ENCODE measurements around the gene C16orf87. TPM values are rescaled to one million over a fixed set of nuclear protein-coding genes. Genes with fewer than 3 reads are reported as not detected.
A peak's percentile ranks its signal among the peaks of the same experiment; 100 is the strongest.

C16orf87 gene
- total RNA-seq, 2 experiments from 2014 or later = 7.5 to 8.4 TPM

GRCh38 chr16:46839986-46840443 lies 9.0 kb upstream of the C16orf87 start:
- DNase-seq (no peak), ATAC-seq (no peak)
- H3K36me3 Mint-ChIP-seq (ENCODE audit: low read depth) = peaks cover 2% of the 10 kb centered on the region
- POLR2A ChIA-PET = interaction anchor here (0.9 kb wide), 1 partner anchor 10 kb away, joined by 4 read pairs; no protein-coding TSS in a partner anchor
- H3K27ac Mint-ChIP-seq = no peak overlapping the region
- H3K4me1 Mint-ChIP-seq (ENCODE audit: low read depth) = peaks cover 4% of the 10 kb centered on the region
- no peak overlapping the region for H3K4me3 Mint-ChIP-seq
- CTCF ChIA-PET = interaction anchor here (1.1 to 1.6 kb wide), 2 partner anchors 14 to 37 kb away, joined by 3 to 4 read pairs; no protein-coding TSS in a partner anchor
- no peaks in the 10 kb centered on the region for H3K9me3 Mint-ChIP-seq (ENCODE audit: insufficient read depth)
- peaks cover 5% of the 10 kb centered on the region for H3K27me3 Mint-ChIP-seq (ENCODE audit: low read depth)

- no peaks in the 10 kb centered on the region for H3K9me3 Mint-ChIP-seq (ENCODE audit: insufficient read depth)
- CTCF ChIA-PET = no interaction called here
- DNase-seq (no peak), ATAC-seq (peak; percentile 27)
- peaks cover 4% of the 10 kb centered on the region for H3K4me1 Mint-ChIP-seq (ENCODE audit: low read depth)
- H3K27me3 Mint-ChIP-seq (ENCODE audit: low read depth) = peaks cover 14% of the 10 kb centered on the region
- no peaks in the 10 kb centered on the region for H3K36me3 Mint-ChIP-seq (ENCODE audit: low read depth)
- no peak overlapping the region for H3K27ac Mint-ChIP-seq
- H3K4me3 Mint-ChIP-seq = no peak overlapping the region
- POLR2A ChIA-PET = no interaction called here
Measured at GRCh38 chr16:46836534-46837530, 5.9 kb upstream of the C16orf87 start.

- peaks cover 14% of the 10 kb centered on the region for H3K27me3 Mint-ChIP-seq (ENCODE audit: low read depth)
- peaks cover 20% of the 10 kb centered on the region for H3K4me1 Mint-ChIP-seq (ENCODE audit: low read depth)
- no peaks in the 10 kb centered on the region for H3K9me3 Mint-ChIP-seq (ENCODE audit: insufficient read depth)
- ChIA-PET POLR2A (no interaction called here), CTCF (interaction anchor here (1.7 kb wide), 1 partner anchor 20 kb away, joined by 6 read pairs; no protein-coding TSS in a partner anchor)
- DNase-seq (no peak), ATAC-seq (no peak)
- no peak overlapping the region for H3K27ac Mint-ChIP-seq
- no peak overlapping the region for H3K4me3 Mint-ChIP-seq
- H3K36me3 Mint-ChIP-seq (ENCODE audit: low read depth) = peaks cover 7% of the 10 kb centered on the region
Measured at GRCh38 chr16:46833460-46833800, 2.5 kb upstream of the C16orf87 start.

GRCh38 chr16:46832757-46833459 lies 1.9 kb upstream of the C16orf87 start:
- CTCF ChIA-PET = interaction anchor here (0.7 to 1.7 kb wide), 4 partner anchors 21 to 159 kb away, joined by 3 to 6 read pairs (median 4); no protein-coding TSS in a partner anchor

GRCh38 chr16:46830417-46830901 lies 521 bp downstream of the C16orf87 start:
- ChIA-PET CTCF (interaction anchor here (1.0 to 1.2 kb wide), 2 partner anchors 11 to 157 kb away, joined by 3 to 4 read pairs; no protein-coding TSS in a partner anchor), POLR2A (no interaction called here)
- H3K27me3 Mint-ChIP-seq (ENCODE audit: low read depth) = peaks cover 13% of the 10 kb centered on the region
- H3K27ac Mint-ChIP-seq = peak overlapping the region; percentile 98
- H3K36me3 Mint-ChIP-seq (ENCODE audit: low read depth) = peaks cover 7% of the 10 kb centered on the region
- DNase-seq (peak; percentile 52), ATAC-seq (peak; percentile 42)
- H3K4me3 Mint-ChIP-seq = peak overlapping the region; percentile 98
- peaks cover 32% of the 10 kb centered on the region for H3K4me1 Mint-ChIP-seq (ENCODE audit: low read depth)
- H3K9me3 Mint-ChIP-seq (ENCODE audit: insufficient read depth) = no peaks in the 10 kb centered on the region

More at GRCh38 chr16:46832757-46833459, 1.9 kb upstream of the C16orf87 start:
- no peaks in the 10 kb centered on the region for H3K9me3 Mint-ChIP-seq (ENCODE audit: insufficient read depth)
- H3K4me3 Mint-ChIP-seq = no peak overlapping the region
- POLR2A ChIA-PET = no interaction called here
- ATAC-seq = no peak
- H3K27ac Mint-ChIP-seq = no peak overlapping the region
- H3K36me3 Mint-ChIP-seq (ENCODE audit: low read depth) = peaks cover 7% of the 10 kb centered on the region
- peaks cover 14% of the 10 kb centered on the region for H3K27me3 Mint-ChIP-seq (ENCODE audit: low read depth)
- no peak for DNase-seq
- peaks cover 25% of the 10 kb centered on the region for H3K4me1 Mint-ChIP-seq (ENCODE audit: low read depth)

GRCh38 chr16:46828943-46829342 lies 2.0 kb downstream of the C16orf87 start:
- ChIA-PET POLR2A (interaction anchor here (1.1 to 1.7 kb wide), 4 partner anchors 134 to 144 kb away, joined by 3 to 5 read pairs (median 4); partner anchors contain the start of gene ORC6), CTCF (interaction anchor here (1.0 to 2.0 kb wide), 5 partner anchors 8 to 156 kb away, joined by 4 to 8 read pairs (median 4); no protein-coding TSS in a partner anchor)

GRCh38 chr16:46828292-46828691 lies 2.7 kb downstream of the C16orf87 start:
- no peak for ATAC-seq
- ChIA-PET CTCF (interaction anchor here (0.6 to 2.0 kb wide), 7 partner anchors 8 to 210 kb away, joined by 3 to 8 read pairs (median 4); no protein-coding TSS in a partner anchor), POLR2A (interaction anchor here (1.1 to 1.7 kb wide), 3 partner anchors 134 to 145 kb away, joined by 3 to 5 read pairs (median 4); no protein-coding TSS in a partner anchor)
- DNase-seq = no peak
- peaks cover 16% of the 10 kb centered on the region for H3K36me3 Mint-ChIP-seq (ENCODE audit: low read depth)
- no peaks in the 10 kb centered on the region for H3K9me3 Mint-ChIP-seq (ENCODE audit: insufficient read depth)
- H3K4me3 Mint-ChIP-seq = no peak overlapping the region
- H3K4me1 Mint-ChIP-seq (ENCODE audit: low read depth) = peaks cover 36% of the 10 kb centered on the region
- H3K27me3 Mint-ChIP-seq (ENCODE audit: low read depth) = peaks cover 5% of the 10 kb centered on the region
- no peak overlapping the region for H3K27ac Mint-ChIP-seq

More at GRCh38 chr16:46828943-46829342, 2.0 kb downstream of the C16orf87 start:
- Mint-ChIP-seq H3K36me3 (ENCODE audit: low read depth) (peaks cover 11% of the 10 kb centered on the region), H3K27me3 (ENCODE audit: low read depth) (peaks cover 11% of the 10 kb centered on the region), H3K27ac (peak overlapping the region; percentile 33), H3K9me3 (ENCODE audit: insufficient read depth) (no peaks in the 10 kb centered on the region), H3K4me1 (ENCODE audit: low read depth) (peaks cover 35% of the 10 kb centered on the region), H3K4me3 (peak overlapping the region; percentile 62)
- no peak for ATAC-seq
- DNase-seq = no peak

GRCh38 chr16:46826631-46827030 lies 4.3 kb downstream of the C16orf87 start:
- Mint-ChIP-seq H3K27ac (no peak overlapping the region), H3K4me1 (ENCODE audit: low read depth) (peaks cover 36% of the 10 kb centered on the region), H3K27me3 (ENCODE audit: low read depth) (peaks cover 2% of the 10 kb centered on the region), H3K9me3 (ENCODE audit: insufficient read depth) (no peaks in the 10 kb centered on the region), H3K4me3 (no peak overlapping the region), H3K36me3 (ENCODE audit: low read depth) (peaks cover 16% of the 10 kb centered on the region)
- no peak for ATAC-seq
- DNase-seq = no peak
- POLR2A ChIA-PET = interaction anchor here (0.5 kb wide), 1 partner anchor 206 kb away, joined by 3 read pairs; no protein-coding TSS in a partner anchor
- CTCF ChIA-PET = interaction anchor here (0.8 to 1.6 kb wide), 3 partner anchors 12 to 212 kb away, joined by 3 to 5 read pairs (median 4); no protein-coding TSS in a partner anchor

- ATAC-seq = no peak
- no peak for DNase-seq
- ChIA-PET CTCF (interaction anchor here (1.0 to 1.2 kb wide), 3 partner anchors 15 to 32 kb away, joined by 3 read pairs; no protein-coding TSS in a partner anchor), POLR2A (no interaction called here)
- H3K9me3 Mint-ChIP-seq (ENCODE audit: insufficient read depth) = no peaks in the 10 kb centered on the region
- no peaks in the 10 kb centered on the region for H3K27me3 Mint-ChIP-seq (ENCODE audit: low read depth)
- H3K27ac Mint-ChIP-seq = no peak overlapping the region
- no peak overlapping the region for H3K4me3 Mint-ChIP-seq
- peaks cover 11% of the 10 kb centered on the region for H3K36me3 Mint-ChIP-seq (ENCODE audit: low read depth)
- H3K4me1 Mint-ChIP-seq (ENCODE audit: low read depth) = peaks cover 13% of the 10 kb centered on the region
Measured at GRCh38 chr16:46822270-46822669, 8.7 kb downstream of the C16orf87 start.

- peaks cover 12% of the 10 kb centered on the region for H3K4me1 Mint-ChIP-seq (ENCODE audit: low read depth)
- CTCF ChIA-PET = no interaction called here
- peaks cover 6% of the 10 kb centered on the region for H3K9me3 Mint-ChIP-seq (ENCODE audit: insufficient read depth)
- no peak for ATAC-seq
- POLR2A ChIA-PET = no interaction called here
- H3K27ac Mint-ChIP-seq = no peak overlapping the region
- H3K36me3 Mint-ChIP-seq (ENCODE audit: low read depth) = peaks cover 26% of the 10 kb centered on the region
- no peak for DNase-seq
- no peak overlapping the region for H3K4me3 Mint-ChIP-seq
- H3K27me3 Mint-ChIP-seq (ENCODE audit: low read depth) = no peaks in the 10 kb centered on the region
Measured at GRCh38 chr16:46817961-46818360, 13.0 kb downstream of the C16orf87 start.

- ChIA-PET POLR2A (no interaction called here), CTCF (interaction anchor here (0.8 to 1.1 kb wide), 2 partner anchors 12 to 141 kb away, joined by 3 read pairs; no protein-coding TSS in a partner anchor)
- H3K9me3 Mint-ChIP-seq (ENCODE audit: insufficient read depth) = peaks cover 6% of the 10 kb centered on the region
- no peak overlapping the region for H3K27ac Mint-ChIP-seq
- peaks cover 30% of the 10 kb centered on the region for H3K36me3 Mint-ChIP-seq (ENCODE audit: low read depth)
- H3K4me3 Mint-ChIP-seq = no peak overlapping the region
- no peaks in the 10 kb centered on the region for H3K27me3 Mint-ChIP-seq (ENCODE audit: low read depth)
- DNase-seq = no peak
- peaks cover 16% of the 10 kb centered on the region for H3K4me1 Mint-ChIP-seq (ENCODE audit: low read depth)
- no peak for ATAC-seq
Measured at GRCh38 chr16:46814790-46815189, 16.2 kb downstream of the C16orf87 start.

Measured in activated CD8-positive, alpha-beta T cell treated with anti-CD3 and anti-CD28 coated beads, Interleukin-2, amount 10 ng/mL, durations not matched to agents 7 days and 5 days (primary cell).